GM19193 (cell line): ENCODE measurements around the gene TRIM49D1.
"Not testable (repeated sequence)": the region's sequence is repeated elsewhere in the genome, so short reads cannot be mapped to it uniquely, and the experiment has no call there.

ENCODE experiments used
- POLR2A ChIP-seq: IDR thresholded peaks from 4 replicates; pipeline ENCODE4 v1.6.1; 2011; ENCODE audit not compliant: insufficient read depth, insufficient read length; ENCODE audit errors: extremely low read depth

The TRIM49D1 gene, protein sequence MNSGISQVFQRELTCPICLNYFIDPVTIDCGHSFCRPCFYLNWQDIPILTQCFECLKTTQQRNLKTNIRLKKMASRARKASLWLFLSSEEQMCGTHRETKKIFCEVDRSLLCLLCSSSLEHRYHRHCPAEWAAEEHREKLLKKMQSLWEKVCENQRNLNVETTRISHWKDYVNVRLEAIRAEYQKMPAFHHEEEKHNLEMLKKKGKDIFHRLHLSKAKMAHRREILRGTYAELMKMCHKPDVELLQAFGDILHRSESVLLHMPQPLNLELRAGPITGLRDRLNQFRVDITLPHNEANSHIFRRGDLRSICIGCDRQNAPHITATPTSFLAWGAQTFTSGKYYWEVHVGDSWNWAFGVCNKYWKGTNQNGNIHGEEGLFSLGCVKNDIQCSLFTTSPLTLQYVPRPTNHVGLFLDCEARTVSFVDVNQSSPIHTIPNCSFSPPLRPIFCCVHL

DNA sequence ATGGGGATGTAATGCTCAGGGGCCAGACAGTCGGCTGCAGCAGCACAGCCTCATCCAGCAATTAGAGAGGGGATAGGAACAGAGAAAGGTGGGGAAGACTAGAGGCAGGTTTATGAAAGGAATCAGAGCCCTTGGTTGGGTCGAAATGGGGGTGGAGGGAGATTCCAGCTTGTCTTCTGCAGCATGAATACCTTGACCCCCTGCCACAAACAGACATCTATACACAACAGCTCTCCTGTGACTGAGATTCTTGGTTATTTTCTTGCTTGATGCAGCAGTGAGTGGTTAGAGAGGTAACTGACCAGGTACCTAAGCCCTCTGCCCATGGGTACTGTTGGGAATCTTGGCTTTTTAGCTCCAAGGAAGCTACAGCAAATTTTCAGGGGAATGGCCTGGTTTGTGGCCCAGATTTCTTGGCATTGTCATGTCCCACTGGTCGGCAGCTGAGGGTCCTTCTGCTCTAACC lies at the start of gene TRIM49D1:
TRIM49D1 (minus strand) TSS at position 51 of the 466 bp plus-strand sequence. CDS start 4,535 bp downstream, outside the sequence.
- TF ChIP-seq POLR2A: no peak

DNA sequence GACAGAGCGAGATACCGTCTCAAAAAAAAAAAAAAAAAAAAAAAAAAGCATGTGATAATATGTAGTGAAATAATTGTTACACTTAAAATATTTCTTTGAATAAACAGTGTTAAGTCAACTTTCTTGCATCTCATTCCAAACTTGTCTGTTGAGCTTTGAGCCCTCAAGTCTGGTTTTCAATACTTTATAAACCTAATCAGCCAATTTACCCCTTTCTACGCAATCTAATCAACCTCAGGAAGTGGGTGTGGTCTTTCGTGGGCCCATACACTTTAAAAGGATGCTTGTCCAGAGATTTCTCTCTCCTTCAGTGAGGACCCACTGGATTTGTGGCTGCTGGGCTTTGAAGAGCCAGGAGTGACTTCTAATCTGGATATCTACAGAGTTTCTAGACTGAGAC lies 43.7 kb upstream of the TRIM49D1 start, which contains the start of gene TRIM64:
TRIM64 (plus strand) TSS at position 301 of the 400 bp plus-strand sequence. CDS start 2,467 bp downstream, outside the sequence.
- not testable (repeated sequence) for TF ChIP-seq POLR2A

DNA sequence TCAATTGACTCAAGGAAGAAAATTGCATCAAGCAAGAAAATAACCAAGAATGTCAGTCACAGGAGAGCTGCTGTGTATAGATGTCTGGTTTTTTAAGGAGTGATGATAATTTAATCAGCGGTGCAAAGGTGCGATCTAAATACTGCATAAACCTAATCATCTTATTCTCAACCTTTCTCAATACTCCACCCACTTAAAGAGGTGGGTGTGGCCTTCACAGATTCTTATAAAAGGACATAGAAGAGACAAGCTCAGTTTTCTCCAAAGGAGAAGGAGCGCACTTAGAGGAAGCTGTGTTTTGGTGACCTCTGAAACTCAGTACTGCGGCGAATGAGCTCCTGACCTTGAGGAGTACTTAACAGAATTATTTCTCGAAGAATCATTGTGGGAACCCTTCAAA lies 1.7 kb upstream of the TRIM49D1 start, which contains the start of gene TRIM49D2:
TRIM49D2 (plus strand) TSS at position 301 of the 400 bp plus-strand sequence. CDS start 2,698 bp downstream, outside the sequence.
- not testable (repeated sequence) for TF ChIP-seq POLR2A
